NCI-H748 treated with DMSO at 0.1 percent for 48 hours (cell line): ENCODE data around the gene NLGN2.

Experiments
- DNase-seq: peaks from one replicate; lab custom pipeline; 2025; lab: John Stamatoyannopoulos, UW

The NLGN2 gene

DNA sequence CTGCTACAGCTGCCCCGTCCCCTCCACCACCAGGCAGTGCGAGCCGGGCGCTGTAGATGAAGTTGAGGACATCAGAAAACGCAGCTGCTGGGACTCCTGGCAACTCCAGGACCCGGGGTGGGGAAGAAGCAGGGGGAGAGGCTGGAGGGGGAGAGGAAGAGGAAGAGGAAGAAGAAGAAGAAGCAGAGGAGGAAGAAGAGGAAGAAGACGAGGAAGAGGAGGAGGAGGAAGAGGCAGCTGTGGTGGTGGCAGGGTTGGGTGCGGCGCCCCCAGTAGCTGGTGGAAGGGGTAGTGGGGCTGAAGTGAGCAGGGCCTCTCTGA, 58.6 kb downstream of the NLGN2 start:
- DNase-seq: no peak

DNA sequence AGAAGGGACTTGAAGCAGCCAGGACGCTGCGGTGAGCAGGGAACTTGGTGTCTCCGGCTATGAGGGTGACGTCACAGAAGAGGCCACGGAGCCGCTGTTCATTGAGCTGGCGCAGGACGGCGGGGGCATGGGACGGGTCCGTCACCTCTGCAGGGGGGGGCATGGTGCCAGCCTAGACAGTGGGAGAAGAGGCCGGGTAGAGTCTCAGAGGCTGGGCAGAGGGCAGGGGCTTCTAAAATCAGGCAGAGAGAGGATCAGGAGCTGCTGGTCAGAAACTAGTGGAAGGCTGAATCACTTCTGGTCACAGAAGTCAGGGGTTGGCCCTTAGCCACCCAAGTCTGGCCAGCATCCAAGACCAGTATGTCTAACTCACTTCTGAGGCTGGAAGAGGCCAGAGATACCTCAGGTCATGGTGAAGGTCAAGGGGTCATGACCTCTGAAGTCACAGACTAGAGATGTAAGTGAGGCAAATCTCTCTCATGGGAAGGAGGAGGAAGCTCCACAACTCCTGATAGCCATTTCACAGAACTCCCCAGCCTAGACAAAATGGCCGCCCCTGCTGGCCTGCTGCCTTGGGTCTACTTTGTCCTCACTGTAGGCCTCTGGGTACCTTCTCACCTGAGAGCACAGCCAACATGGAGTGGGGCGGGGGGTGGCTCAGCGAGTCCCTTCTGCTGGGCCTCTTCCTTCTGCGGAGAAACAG, 59.1 kb downstream of the NLGN2 start:
- no peak for DNase-seq

- no peak for DNase-seq
Observed at GRCh38 chr17:7467498-7467897, 59.9 kb downstream of the NLGN2 start.

DNA sequence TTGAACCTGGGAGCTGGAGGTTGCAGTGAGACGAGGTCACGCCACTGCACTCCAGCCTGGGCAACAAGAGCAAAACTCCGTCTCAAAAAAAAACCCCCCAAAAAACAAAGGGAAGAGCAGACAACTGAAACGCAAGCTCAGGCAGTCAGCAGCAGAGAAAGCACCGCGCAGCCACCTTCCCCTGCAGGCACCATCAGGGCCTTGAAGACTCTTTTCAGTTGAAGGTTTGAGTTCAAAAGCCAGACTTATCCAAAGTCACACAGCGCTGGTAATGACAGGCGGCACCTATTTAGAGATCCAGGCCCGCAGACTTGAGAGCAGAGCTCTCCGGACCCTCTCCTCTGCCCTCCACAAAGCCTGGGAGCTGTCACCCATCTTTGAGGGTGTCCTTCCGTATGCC, 60.6 kb downstream of the NLGN2 start:
- DNase-seq: no peak

DNA sequence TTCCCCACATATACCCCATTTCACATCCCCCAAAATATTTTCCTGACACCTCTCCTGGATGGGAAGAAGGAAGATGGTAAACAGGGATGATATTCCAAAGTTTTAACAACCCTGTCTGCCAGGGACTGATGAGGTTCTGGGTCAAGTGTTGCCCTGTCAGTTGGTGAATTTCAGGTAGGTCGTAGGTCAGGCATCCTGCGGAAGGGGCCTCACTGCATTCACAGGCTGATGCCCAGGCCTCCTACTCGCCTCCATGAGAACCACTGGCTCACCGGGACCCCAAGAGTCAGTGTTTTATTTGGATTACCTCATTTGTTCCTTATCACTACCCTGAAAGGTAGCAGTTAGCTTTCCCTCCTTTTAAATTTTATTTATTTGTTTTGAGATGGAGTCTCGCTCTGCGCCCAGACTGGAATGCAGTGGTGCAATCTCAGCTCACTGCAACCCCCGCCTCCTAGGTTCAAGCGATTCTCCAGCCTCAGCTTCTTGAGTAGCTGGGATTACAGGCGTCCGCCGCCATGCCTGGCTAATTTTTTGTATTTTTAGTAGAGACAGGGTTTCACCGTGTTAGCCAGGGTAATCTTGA, 61.3 kb downstream of the NLGN2 start:
- no peak for DNase-seq
